Measurements from ENCODE around the gene AQP7. TPM values are rescaled to one million over a fixed set of nuclear protein-coding genes. Genes with fewer than 3 reads are reported as not detected.
"Not testable (repeated sequence)": the region's sequence is repeated elsewhere in the genome, so short reads cannot be mapped to it uniquely, and the experiment has no call there.

AQP7 gene
- total and polyA plus RNA-seq, 2 donors = 0.24 to 1.3 TPM

DNA sequence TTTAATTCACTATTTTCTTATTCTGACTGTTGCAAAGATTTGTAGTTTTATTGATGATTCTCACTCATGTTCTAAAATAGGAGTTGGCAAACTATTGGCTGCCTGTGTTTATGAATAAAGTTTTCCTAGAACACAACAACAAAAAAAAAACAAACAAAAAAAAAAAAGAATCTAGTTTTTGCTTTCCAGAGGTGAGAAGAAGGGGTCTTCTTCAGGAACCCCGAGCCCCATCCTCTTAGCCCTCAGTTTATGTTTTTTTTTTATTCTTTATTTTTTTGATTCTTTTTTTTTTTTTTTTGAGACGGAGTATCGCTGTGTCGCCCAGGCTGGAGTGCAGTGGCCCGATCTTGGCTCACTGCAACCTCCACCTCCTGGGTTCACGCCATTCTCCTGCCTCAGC is 22.1 kb upstream of the AQP7 start:
- not testable (repeated sequence) for H3K36me3 ChIP-seq (ENCODE audit: control insufficient read depth in 2 of 2, insufficient read depth in 2 of 2, low read length in 1 of 2); DNase-seq (ENCODE audit: low read depth in 6 of 9, low spot score in 9 of 9); H3K27me3 ChIP-seq (ENCODE audit: control insufficient read depth in 2 of 2, insufficient read depth in 1 of 2, low read length in 1 of 2); H3K27ac ChIP-seq (ENCODE audit: low read depth in 1 of 2, low read length in 1 of 2); H3K4me1 ChIP-seq (ENCODE audit: control insufficient read depth in 2 of 2, insufficient read depth in 2 of 2, low read length in 2 of 2); H3K4me3 ChIP-seq (ENCODE audit: low read length in 2 of 2); H3K9me3 ChIP-seq (ENCODE audit: control insufficient read depth in 2 of 2, insufficient read depth in 1 of 2, low read length in 1 of 2)
- WGBS = 98% methylated on average over 6 of the region's 6 CpGs

DNA sequence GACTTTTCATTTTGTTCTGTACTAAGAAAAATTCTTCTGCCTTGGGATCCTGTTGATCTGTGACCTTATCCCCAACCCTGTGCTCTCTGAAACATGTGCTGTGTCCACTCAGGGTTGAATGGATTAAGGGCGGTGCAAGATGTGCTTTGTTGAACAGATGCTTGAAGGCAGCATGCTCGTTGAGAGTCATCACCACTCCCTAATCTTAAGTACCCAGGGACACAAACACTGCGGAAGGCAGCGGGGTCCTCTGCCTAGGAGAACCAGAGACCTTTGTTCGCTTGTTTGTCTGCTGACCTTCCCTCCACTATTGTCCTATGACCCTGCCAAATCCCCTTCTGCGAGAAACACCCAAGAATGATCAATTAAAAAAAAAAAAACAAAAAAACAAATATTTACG is 21.7 kb upstream of the AQP7 start:
- H3K4me3 ChIP-seq (ENCODE audit: low read length in 2 of 2); DNase-seq (ENCODE audit: low read depth in 6 of 9, low spot score in 9 of 9); H3K9me3 ChIP-seq (ENCODE audit: control insufficient read depth in 2 of 2, insufficient read depth in 1 of 2, low read length in 1 of 2); H3K4me1 ChIP-seq (ENCODE audit: control insufficient read depth in 2 of 2, insufficient read depth in 2 of 2, low read length in 2 of 2); H3K27me3 ChIP-seq (ENCODE audit: control insufficient read depth in 2 of 2, insufficient read depth in 1 of 2, low read length in 1 of 2); H3K27ac ChIP-seq (ENCODE audit: low read depth in 1 of 2, low read length in 1 of 2); H3K36me3 ChIP-seq (ENCODE audit: control insufficient read depth in 2 of 2, insufficient read depth in 2 of 2, low read length in 1 of 2): not testable (repeated sequence)
- 96% methylated on average over 7 of the region's 7 CpGs for WGBS

DNA sequence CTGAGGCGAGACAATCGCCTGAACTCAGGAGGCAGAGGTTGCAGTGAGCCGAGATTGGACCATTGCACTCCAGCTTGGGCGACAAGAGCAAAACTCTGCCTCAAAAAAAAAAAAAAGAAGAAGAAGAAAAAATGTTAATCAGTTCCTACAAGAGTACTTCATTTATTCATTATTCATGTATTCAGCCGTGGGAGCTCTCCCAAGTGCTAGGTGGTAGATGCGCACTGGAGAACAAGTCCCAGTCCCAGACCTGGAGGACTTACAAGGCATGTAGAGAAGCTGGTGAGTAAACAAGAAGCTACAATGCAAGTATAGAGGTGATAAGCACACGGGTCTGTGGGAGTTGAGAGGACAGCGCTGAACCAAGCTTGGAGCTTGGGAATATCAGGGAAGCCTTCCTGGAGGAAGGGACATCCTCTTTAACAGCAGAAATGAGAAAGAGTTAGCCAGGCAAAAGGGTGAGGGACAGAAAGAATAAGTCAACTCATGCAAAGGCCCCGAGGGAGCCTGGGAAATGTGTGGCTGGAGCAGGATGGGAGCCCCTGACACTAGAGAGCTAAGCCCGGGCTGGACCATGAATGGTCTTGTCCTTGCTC is 17.4 kb upstream of the AQP7 start:
- 81% methylated on average over 10 of the region's 10 CpGs for WGBS
- Histone ChIP-seq H3K4me1 (ENCODE audit: control insufficient read depth in 2 of 2, insufficient read depth in 2 of 2, low read length in 2 of 2) (peaks cover 32 to 36% of the 10 kb centered on the region in 2 donors), H3K4me3 (ENCODE audit: low read length in 2 of 2) (no peak overlapping the region), H3K27me3 (ENCODE audit: control insufficient read depth in 2 of 2, insufficient read depth in 1 of 2, low read length in 1 of 2) (no peaks in the 10 kb centered on the region), H3K36me3 (ENCODE audit: control insufficient read depth in 2 of 2, insufficient read depth in 2 of 2, low read length in 1 of 2) (no peaks in the 10 kb centered on the region), H3K27ac (ENCODE audit: low read depth in 1 of 2, low read length in 1 of 2) (no peak overlapping the region), H3K9me3 (ENCODE audit: control insufficient read depth in 2 of 2, insufficient read depth in 1 of 2, low read length in 1 of 2) (no peaks in the 10 kb centered on the region)
- DNase-seq (ENCODE audit: low read depth in 6 of 9, low spot score in 9 of 9) = no peak

DNA sequence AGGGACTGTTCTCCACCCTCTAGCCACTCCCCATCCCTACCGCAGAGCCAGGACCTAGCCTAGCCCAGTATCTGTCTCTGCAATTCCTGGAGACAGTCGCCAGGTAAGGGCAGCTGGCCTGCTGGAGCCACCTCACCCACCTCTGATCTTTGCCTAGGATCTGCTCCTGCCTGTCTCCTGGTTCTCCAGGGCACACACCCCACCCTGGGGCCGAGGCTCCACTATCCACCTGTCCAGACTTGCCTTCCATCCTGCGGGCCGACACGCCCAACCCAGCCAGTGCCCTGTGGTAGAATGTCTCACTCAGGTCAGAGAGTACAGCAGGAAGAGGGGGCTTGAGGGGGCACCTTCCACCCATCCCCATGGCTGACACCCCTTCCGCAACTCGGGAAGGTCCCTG is 15.7 kb upstream of the AQP7 start:
- H3K36me3 ChIP-seq (ENCODE audit: control insufficient read depth in 2 of 2, insufficient read depth in 2 of 2, low read length in 1 of 2) = no peaks in the 10 kb centered on the region
- 96% methylated on average over 8 of the region's 8 CpGs for WGBS
- H3K4me1 ChIP-seq (ENCODE audit: control insufficient read depth in 2 of 2, insufficient read depth in 2 of 2, low read length in 2 of 2) = peaks cover 42 to 45% of the 10 kb centered on the region in 2 donors
- H3K4me3 ChIP-seq (ENCODE audit: low read length in 2 of 2) = no peak overlapping the region
- no peak for DNase-seq (ENCODE audit: low read depth in 6 of 9, low spot score in 9 of 9)
- no peaks in the 10 kb centered on the region for H3K27me3 ChIP-seq (ENCODE audit: control insufficient read depth in 2 of 2, insufficient read depth in 1 of 2, low read length in 1 of 2)
- H3K9me3 ChIP-seq (ENCODE audit: control insufficient read depth in 2 of 2, insufficient read depth in 1 of 2, low read length in 1 of 2) = no peaks in the 10 kb centered on the region
- no peak overlapping the region for H3K27ac ChIP-seq (ENCODE audit: low read depth in 1 of 2, low read length in 1 of 2)

DNA sequence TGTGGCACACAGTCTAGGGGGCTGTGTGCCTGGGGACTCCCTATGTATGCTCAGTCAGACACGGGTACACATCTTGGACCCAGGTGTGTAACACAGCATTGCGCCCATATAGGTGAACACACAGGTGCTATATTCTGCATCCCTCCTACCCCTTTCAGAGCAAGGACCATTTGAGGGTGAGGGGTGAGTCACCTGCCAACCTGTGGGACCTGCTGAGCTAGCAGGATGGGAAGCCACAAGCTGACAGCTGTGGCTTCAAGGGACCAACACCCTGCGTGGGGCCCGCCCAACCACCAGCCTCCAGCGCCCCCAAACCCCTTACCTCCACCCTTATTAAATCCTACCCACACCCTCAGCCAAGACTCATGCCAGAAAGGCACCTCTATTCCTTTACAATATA is 14.6 kb upstream of the AQP7 start:
- H3K36me3 ChIP-seq (ENCODE audit: control insufficient read depth in 2 of 2, insufficient read depth in 2 of 2, low read length in 1 of 2) = no peaks in the 10 kb centered on the region
- no peaks in the 10 kb centered on the region for H3K9me3 ChIP-seq (ENCODE audit: control insufficient read depth in 2 of 2, insufficient read depth in 1 of 2, low read length in 1 of 2)
- H3K4me3 ChIP-seq (ENCODE audit: low read length in 2 of 2) = no peak overlapping the region
- peaks cover 42 to 45% of the 10 kb centered on the region in 2 donors for H3K4me1 ChIP-seq (ENCODE audit: control insufficient read depth in 2 of 2, insufficient read depth in 2 of 2, low read length in 2 of 2)
- peak in 1 of 9 donors; percentile 68 for DNase-seq (ENCODE audit: low read depth in 6 of 9, low spot score in 9 of 9)
- no peaks in the 10 kb centered on the region for H3K27me3 ChIP-seq (ENCODE audit: control insufficient read depth in 2 of 2, insufficient read depth in 1 of 2, low read length in 1 of 2)
- 25% methylated on average over 5 of the region's 5 CpGs for WGBS
- H3K27ac ChIP-seq (ENCODE audit: low read depth in 1 of 2, low read length in 1 of 2) = peak overlapping the region in 1 of 2 donors; percentile 88

DNA sequence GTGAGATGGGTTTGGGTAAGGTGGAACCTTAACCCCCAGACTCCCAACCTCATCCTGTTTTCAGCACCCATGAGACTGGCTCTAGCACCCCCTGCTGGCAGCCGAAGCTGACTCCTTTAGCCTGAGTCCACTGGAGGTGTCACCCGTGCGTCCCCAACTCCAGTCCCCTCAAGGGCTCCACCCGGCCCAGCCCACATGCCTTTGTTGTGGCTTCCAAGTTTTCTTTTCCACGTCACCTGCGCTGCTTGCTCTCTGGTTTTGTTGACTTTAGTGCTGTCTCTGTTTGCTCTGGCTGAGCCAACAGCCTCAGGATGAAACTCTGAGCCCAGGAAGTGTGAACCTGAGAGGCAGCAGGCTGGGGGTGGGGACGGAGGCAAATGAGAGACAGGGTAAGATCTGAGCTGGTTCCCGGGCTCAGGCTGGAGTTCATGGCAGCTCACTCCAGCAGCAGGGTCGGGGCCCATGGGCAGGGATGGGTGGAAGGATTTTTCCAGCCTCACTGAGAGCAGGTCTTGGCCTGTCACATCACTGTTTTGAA is 13.2 kb upstream of the AQP7 start:
- Histone ChIP-seq H3K27ac (ENCODE audit: low read depth in 1 of 2, low read length in 1 of 2) (peak overlapping the region; percentile 86 to 88), H3K9me3 (ENCODE audit: control insufficient read depth in 2 of 2, insufficient read depth in 1 of 2, low read length in 1 of 2) (no peaks in the 10 kb centered on the region), H3K4me1 (ENCODE audit: control insufficient read depth in 2 of 2, insufficient read depth in 2 of 2, low read length in 2 of 2) (peaks cover 42 to 45% of the 10 kb centered on the region in 2 donors), H3K27me3 (ENCODE audit: control insufficient read depth in 2 of 2, insufficient read depth in 1 of 2, low read length in 1 of 2) (no peaks in the 10 kb centered on the region), H3K4me3 (ENCODE audit: low read length in 2 of 2) (peak overlapping the region in 1 of 2 donors; percentile 19), H3K36me3 (ENCODE audit: control insufficient read depth in 2 of 2, insufficient read depth in 2 of 2, low read length in 1 of 2) (no peaks in the 10 kb centered on the region)
- 13% methylated on average over 9 of the region's 9 CpGs for whole genome bisulfite sequencing
- peak; percentile 81 to 97 (median 92) for DNase-seq (ENCODE audit: low read depth in 6 of 9, low spot score in 9 of 9)

DNA sequence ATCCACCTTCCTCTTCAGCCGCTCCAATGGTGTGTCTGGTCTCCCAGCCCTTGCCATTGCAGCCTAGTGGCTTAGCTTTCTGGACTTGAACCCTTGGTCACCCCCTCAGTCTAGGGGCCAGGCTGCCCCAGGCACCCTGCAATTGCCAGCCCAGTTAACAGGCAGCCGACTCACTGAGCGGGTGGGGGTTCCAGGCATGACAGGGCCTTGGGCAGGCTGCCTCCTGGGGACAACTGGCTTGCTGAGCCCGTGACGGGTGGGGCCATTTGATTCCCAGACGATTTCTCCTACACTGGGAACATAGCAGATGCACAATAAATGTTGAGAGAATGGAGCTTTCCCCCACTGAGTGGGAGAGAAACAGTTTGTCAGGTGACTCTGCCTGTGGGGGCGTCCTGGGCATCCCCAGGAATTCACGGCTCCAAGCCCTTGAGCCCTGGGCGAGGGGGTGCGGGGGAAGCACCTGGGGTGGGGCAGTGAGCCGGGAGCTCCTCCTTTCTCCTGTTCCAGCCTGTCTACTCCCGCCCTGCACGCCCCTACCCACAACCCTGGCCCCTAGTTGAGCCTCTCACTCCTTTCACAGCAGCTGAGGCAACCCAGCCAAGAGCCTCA is 12.6 kb upstream of the AQP7 start:
- H3K4me1 ChIP-seq (ENCODE audit: control insufficient read depth in 2 of 2, insufficient read depth in 2 of 2, low read length in 2 of 2) = peaks cover 42 to 45% of the 10 kb centered on the region in 2 donors
- no peaks in the 10 kb centered on the region for H3K36me3 ChIP-seq (ENCODE audit: control insufficient read depth in 2 of 2, insufficient read depth in 2 of 2, low read length in 1 of 2)
- no peaks in the 10 kb centered on the region for H3K27me3 ChIP-seq (ENCODE audit: control insufficient read depth in 2 of 2, insufficient read depth in 1 of 2, low read length in 1 of 2)
- no peaks in the 10 kb centered on the region for H3K9me3 ChIP-seq (ENCODE audit: control insufficient read depth in 2 of 2, insufficient read depth in 1 of 2, low read length in 1 of 2)
- 88% methylated on average over 13 of the region's 13 CpGs for WGBS
- H3K4me3 ChIP-seq (ENCODE audit: low read length in 2 of 2) = no peak overlapping the region
- peak overlapping the region; percentile 86 to 88 for H3K27ac ChIP-seq (ENCODE audit: low read depth in 1 of 2, low read length in 1 of 2)
- DNase-seq (ENCODE audit: low read depth in 6 of 9, low spot score in 9 of 9) = no peak

DNA sequence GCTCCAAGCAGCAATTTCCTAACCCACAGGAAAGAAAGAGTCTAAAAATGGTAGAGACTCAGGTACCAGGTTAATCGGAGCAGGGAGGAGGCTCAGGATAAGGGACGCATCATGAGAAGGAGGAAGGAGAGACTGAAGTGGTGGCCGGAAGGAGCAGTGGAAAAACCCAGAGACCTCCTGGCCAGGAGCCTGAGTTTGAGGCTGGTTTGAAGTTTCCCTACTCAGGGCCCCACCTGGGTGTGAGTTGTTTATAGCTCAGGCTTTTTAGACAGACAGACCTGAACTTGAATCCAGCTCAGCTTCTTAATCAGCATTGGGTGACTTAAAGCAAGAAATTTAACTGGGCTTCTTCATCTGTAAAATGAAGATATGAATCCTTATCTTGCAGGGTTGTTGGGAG is 11.9 kb upstream of the AQP7 start:
- Histone ChIP-seq H3K27me3 (ENCODE audit: control insufficient read depth in 2 of 2, insufficient read depth in 1 of 2, low read length in 1 of 2) (no peaks in the 10 kb centered on the region), H3K4me3 (ENCODE audit: low read length in 2 of 2) (no peak overlapping the region), H3K27ac (ENCODE audit: low read depth in 1 of 2, low read length in 1 of 2) (peak overlapping the region; percentile 86 to 88), H3K36me3 (ENCODE audit: control insufficient read depth in 2 of 2, insufficient read depth in 2 of 2, low read length in 1 of 2) (no peaks in the 10 kb centered on the region), H3K9me3 (ENCODE audit: control insufficient read depth in 2 of 2, insufficient read depth in 1 of 2, low read length in 1 of 2) (no peaks in the 10 kb centered on the region), H3K4me1 (ENCODE audit: control insufficient read depth in 2 of 2, insufficient read depth in 2 of 2, low read length in 2 of 2) (peaks cover 42 to 45% of the 10 kb centered on the region in 2 donors)
- WGBS = 50% methylated on average over 3 of the region's 3 CpGs
- peak in 2 of 9 donors; percentile 7 to 65 for DNase-seq (ENCODE audit: low read depth in 6 of 9, low spot score in 9 of 9)

DNA sequence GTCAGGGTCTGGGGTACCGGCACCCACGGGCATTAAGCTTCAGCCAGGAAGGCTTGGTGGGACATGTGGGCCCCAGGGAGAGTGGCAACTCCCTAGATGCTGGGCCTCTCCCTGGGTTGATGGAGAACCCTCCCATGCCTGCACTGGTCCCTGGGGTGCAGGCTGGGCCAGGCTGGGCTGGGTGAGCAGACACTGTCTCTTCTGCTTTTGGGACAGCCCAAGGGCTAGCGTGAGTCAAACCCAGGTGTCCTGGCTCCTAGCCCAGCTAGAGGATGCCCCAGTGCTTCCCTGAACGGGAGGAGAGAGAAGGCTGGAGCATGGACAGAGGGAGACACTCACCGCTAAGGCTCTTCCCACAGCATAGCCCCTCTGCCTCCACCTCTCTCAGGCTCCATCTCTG is 5.7 kb upstream of the AQP7 start:
- Histone ChIP-seq H3K4me1 (ENCODE audit: control insufficient read depth in 2 of 2, insufficient read depth in 2 of 2, low read length in 2 of 2) (peaks cover 11 to 28% of the 10 kb centered on the region in 2 donors), H3K4me3 (ENCODE audit: low read length in 2 of 2) (no peak overlapping the region), H3K9me3 (ENCODE audit: control insufficient read depth in 2 of 2, insufficient read depth in 1 of 2, low read length in 1 of 2) (no peaks in the 10 kb centered on the region), H3K27me3 (ENCODE audit: control insufficient read depth in 2 of 2, insufficient read depth in 1 of 2, low read length in 1 of 2) (no peaks in the 10 kb centered on the region), H3K27ac (ENCODE audit: low read depth in 1 of 2, low read length in 1 of 2) (no peak overlapping the region), H3K36me3 (ENCODE audit: control insufficient read depth in 2 of 2, insufficient read depth in 2 of 2, low read length in 1 of 2) (no peaks in the 10 kb centered on the region)
- no peak for DNase-seq (ENCODE audit: low read depth in 6 of 9, low spot score in 9 of 9)
- 95% methylated on average over 5 of the region's 5 CpGs for WGBS
